PC-9 (cell line): Measurements from ENCODE around the gene MORC4. TPM values are rescaled to one million over a fixed set of nuclear protein-coding genes. Genes with fewer than 3 reads are reported as not detected.

ENCODE experiments used
- BruUV-seq: library from RNA; stranded (reverse); fragments of 400-500 nt; replicated peaks from 2 replicates; lab custom pipeline; 2021; lab: Mats Ljungman, UMichigan
- CTCF ChIA-PET: fragments of 300-600 bp; sonication (Branson Sonifier 250); formaldehyde crosslinking; loops from one replicate; lab custom pipeline; 2022; ENCODE audit warnings: antibody characterized with exemption; lab: Charles Lee
- POLR2A ChIA-PET: fragments of 300-600 bp; sonication (Branson Sonifier 250); formaldehyde crosslinking; loops from one replicate; lab custom pipeline; 2022; ENCODE audit warnings: antibody characterized with exemption; ENCODE audit not compliant: unreplicated experiment; lab: Charles Lee
- DNase-seq, 2 experiments: peaks; one replicate each; pipeline versions ENCODE4 v3.0.0 to v3.0.0-alpha.2; 2015 to 2022; ENCODE audit warnings: mixed read lengths in 1 of 2
- H2AFZ ChIP-seq: fragments of 200-600 bp; sonication (generic); 2 replicates; pipeline ENCODE4 v1.8.1; 2017; ENCODE audit warnings: antibody characterized with exemption
- H3F3A ChIP-seq: fragments of 200-600 bp; sonication (generic); 2 replicates; pipeline ENCODE4 v1.8.1; 2017; ENCODE audit warnings: antibody characterized with exemption, mild to moderate bottlenecking, low read depth; ENCODE audit not compliant: insufficient read depth
- H3K27ac ChIP-seq: fragments of 200-600 bp; sonication (generic); 2 replicates; pipeline ENCODE4 v1.6.1; 2016; ENCODE audit warnings: mixed run types
- H3K27me3 ChIP-seq: fragments of 200-600 bp; sonication (generic); 2 replicates; pipeline ENCODE4 v1.6.1; 2016; ENCODE audit warnings: low read depth, mixed run types; ENCODE audit not compliant: insufficient read depth
- H3K36me3 ChIP-seq: fragments of 200-600 bp; sonication (generic); 2 replicates; pipeline ENCODE4 v1.6.1; 2016; ENCODE audit warnings: low read depth, mixed run types
- H3K4me1 ChIP-seq: fragments of 200-600 bp; sonication (generic); replicated peaks from 2 replicates; pipeline ENCODE4 v1.6.1; 2016; ENCODE audit warnings: mixed run types; ENCODE audit not compliant: insufficient read depth
- H3K4me2 ChIP-seq: fragments of 200-600 bp; sonication (generic); 2 replicates; pipeline ENCODE4 v1.6.1; 2017; ENCODE audit warnings: mixed run types
- H3K4me3 ChIP-seq: fragments of 200-600 bp; sonication (generic); 2 replicates; pipeline ENCODE4 v1.6.1; 2016; ENCODE audit warnings: mixed run types
- H3K79me2 ChIP-seq: fragments of 200-600 bp; sonication (generic); 2 replicates; pipeline ENCODE4 v1.6.1; 2017; ENCODE audit warnings: low read depth, mixed run types
- H3K9me2 ChIP-seq: fragments of 200-600 bp; sonication (generic); 2 replicates; pipeline ENCODE4 v1.8.1; 2017; ENCODE audit warnings: mild to moderate bottlenecking; ENCODE audit not compliant: insufficient read depth
- H3K9me3 ChIP-seq: fragments of 200-600 bp; sonication (generic); 2 replicates; pipeline ENCODE4 v1.8.1; 2016; ENCODE audit warnings: low read depth; ENCODE audit not compliant: insufficient read depth
- H4K20me1 ChIP-seq: fragments of 200-600 bp; sonication (generic); 2 replicates; pipeline ENCODE4 v1.8.1; 2017; ENCODE audit not compliant: insufficient read depth
- CTCF ChIP-seq: fragments of 200-600 bp; sonication (generic); conservative IDR thresholded peaks from 2 replicates; pipeline ENCODE4 v1.6.1; 2017; ENCODE audit warnings: mixed run types, antibody characterized with exemption, mild to moderate bottlenecking, moderate library complexity
- EZH2 ChIP-seq: fragments of 200-600 bp; sonication (generic); IDR thresholded peaks from 2 replicates; pipeline ENCODE4 v1.8.0; 2017; ENCODE audit warnings: antibody characterized with exemption, low read depth
- intact Hi-C: fragments of 100-400 bp; cut with micrococcal nuclease; formaldehyde crosslinking; loops from one replicate; pipeline ENCODE4 v1.10.0; 2022; ENCODE audit not compliant: unreplicated experiment
- total RNA-seq: library from RNA; stranded (reverse); gene quantifications from 2 replicates; pipeline ENCODE4 v1.2.3, GENCODE V29; 2021

MORC4 gene
- total RNA-seq, 1 experiment from 2014 or later, result 11.1 TPM

GRCh38 chrX:106936246-106936645 lies 63.8 kb downstream of the MORC4 start:
- BruUV-seq, result no TSS peak
- CTCF ChIA-PET, result no interaction called here

DNA sequence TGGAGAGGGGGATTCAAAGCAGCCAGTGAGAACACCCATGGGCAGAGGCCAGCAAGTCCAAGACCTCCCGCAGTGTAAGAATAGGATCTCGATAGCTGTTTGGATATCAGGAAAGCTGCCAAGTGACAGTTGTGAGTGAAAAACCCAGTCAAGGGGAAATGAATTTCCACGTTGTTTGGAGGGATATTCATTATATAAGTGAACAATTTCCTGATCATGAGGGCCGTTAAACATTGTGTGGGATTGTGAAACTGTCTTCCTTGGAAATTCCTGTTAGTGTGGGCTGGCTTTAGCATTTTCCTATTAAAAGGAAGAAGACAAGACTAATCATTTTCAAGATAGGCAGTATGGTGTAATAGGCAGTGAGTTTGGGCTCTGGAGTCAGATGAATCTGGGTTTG lies 64.8 kb downstream of the MORC4 start:
- no peak overlapping the region for H3K4me2 ChIP-seq
- no peak overlapping the region for H3K27ac ChIP-seq
- no peaks in the 10 kb centered on the region for H3K9me2 ChIP-seq
- ChIA-PET CTCF (no interaction called here), POLR2A (no interaction called here)
- BruUV-seq, result no TSS peak
- no peak overlapping the region for H3K4me3 ChIP-seq
- H4K20me1 ChIP-seq, result no peaks in the 10 kb centered on the region
- peaks cover 29% of the 10 kb centered on the region for H3K4me1 ChIP-seq
- no peak for TF ChIP-seq EZH2
- no peak for TF ChIP-seq CTCF
- no peaks in the 10 kb centered on the region for H3K27me3 ChIP-seq
- peaks cover 12% of the 10 kb centered on the region; the same call in 1 of the 2 replicates for H3F3A ChIP-seq
- no peak for DNase-seq
- H3K36me3 ChIP-seq, result no peaks in the 10 kb centered on the region
- no peaks in the 10 kb centered on the region for H3K79me2 ChIP-seq
- no peak overlapping the region for H2AFZ ChIP-seq
- intact Hi-C loops, result no loop called here
- no peaks in the 10 kb centered on the region for H3K9me3 ChIP-seq

More at GRCh38 chrX:106936246-106936645, 63.8 kb downstream of the MORC4 start:
- Histone ChIP-seq H3K4me3 (no peak overlapping the region), H3K4me2 (no peak overlapping the region), H3K27ac (no peak overlapping the region), H4K20me1 (no peaks in the 10 kb centered on the region), H3K9me3 (no peaks in the 10 kb centered on the region), H3F3A (peaks cover 12% of the 10 kb centered on the region; the same call in 1 of the 2 replicates), H3K4me1 (peaks cover 28% of the 10 kb centered on the region), H3K27me3 (no peaks in the 10 kb centered on the region), H3K9me2 (no peaks in the 10 kb centered on the region), H2AFZ (no peak overlapping the region), H3K79me2 (no peaks in the 10 kb centered on the region), H3K36me3 (no peaks in the 10 kb centered on the region)
- TF ChIP-seq EZH2, result no peak
- TF ChIP-seq CTCF, result no peak
- POLR2A ChIA-PET, result no interaction called here
- DNase-seq, result no peak
- intact Hi-C loops, result no loop called here

DNA sequence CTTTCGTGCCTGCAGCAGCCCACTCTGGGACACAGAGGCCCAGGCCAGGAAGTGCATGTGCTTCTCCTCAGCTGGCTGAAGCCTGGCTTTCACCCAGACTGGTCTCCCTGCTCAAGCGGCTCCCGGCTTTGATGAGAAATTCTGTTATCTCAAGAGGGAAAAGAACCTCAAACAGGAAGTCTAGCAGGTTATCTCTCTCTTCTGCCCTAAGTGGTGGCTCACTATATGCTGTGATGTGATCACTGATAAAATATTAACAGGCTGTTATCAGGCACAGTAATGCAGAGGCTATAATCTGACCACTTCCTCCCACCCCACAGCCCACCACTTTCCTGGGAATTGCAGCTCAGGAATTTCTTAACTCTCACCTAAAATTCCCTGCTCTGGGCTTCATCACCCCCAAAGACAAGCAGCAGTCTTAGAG lies 66.5 kb downstream of the MORC4 start:
- TF ChIP-seq CTCF (no peak), EZH2 (no peak)
- POLR2A ChIA-PET, result no interaction called here

More for the DNA sequence above, 66.5 kb downstream of the MORC4 start:
- H3F3A ChIP-seq, result peaks cover 12% of the 10 kb centered on the region; the same call in 1 of the 2 replicates
- H3K4me2 ChIP-seq, result peak overlapping the region; percentile 62
- H3K27me3 ChIP-seq, result no peaks in the 10 kb centered on the region
- no peaks in the 10 kb centered on the region for H4K20me1 ChIP-seq
- CTCF ChIA-PET, result no interaction called here
- BruUV-seq, result no TSS peak
- peak overlapping the region; percentile 71; the same call in 1 of the 2 replicates for H3K27ac ChIP-seq
- no peaks in the 10 kb centered on the region for H3K9me3 ChIP-seq
- H3K4me3 ChIP-seq, result no peak overlapping the region
- intact Hi-C loops, result no loop called here
- H3K79me2 ChIP-seq, result no peaks in the 10 kb centered on the region
- H3K4me1 ChIP-seq, result peaks cover 29% of the 10 kb centered on the region
- peak in 1 of 2 experiments; percentile 33 for DNase-seq
- no peaks in the 10 kb centered on the region for H3K36me3 ChIP-seq
- H3K9me2 ChIP-seq, result no peaks in the 10 kb centered on the region
- H2AFZ ChIP-seq, result no peak overlapping the region
